ENCODE results near the gene COLEC12.

COLEC12 gene

DNA sequence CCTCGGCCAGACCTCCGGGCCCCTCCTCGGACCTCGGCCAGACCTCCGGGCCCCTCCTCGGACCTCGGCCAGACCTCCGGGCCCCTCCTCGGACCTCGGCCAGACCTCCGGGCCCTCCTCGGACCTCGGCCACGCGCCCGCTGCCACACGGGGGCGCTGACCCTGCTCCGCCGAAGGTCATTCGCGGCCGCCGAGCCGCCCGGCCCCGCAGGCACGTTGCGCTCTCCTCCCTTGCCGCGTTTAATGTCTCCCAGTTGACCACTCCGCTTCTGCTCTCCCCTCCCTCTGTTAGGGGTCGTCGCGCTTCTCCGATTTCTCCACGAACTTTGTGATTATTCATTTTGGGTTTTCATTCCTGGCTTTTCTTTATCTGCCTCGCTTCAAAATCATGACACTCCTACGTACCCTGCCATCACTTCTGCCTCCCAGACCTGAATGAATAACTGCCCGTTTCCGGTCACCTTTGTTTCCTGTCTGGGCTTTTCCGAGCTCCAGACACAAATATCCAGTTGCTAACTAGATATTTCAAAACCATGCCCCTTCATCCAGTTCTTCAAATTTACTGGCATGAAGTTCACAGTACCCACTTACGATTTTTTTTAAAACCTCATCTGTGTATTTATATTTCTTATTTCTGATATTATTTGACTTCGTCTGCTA, 14.8 kb upstream of the COLEC12 start (continued):
- no peak for TF ChIP-seq CREB5 (CRISPR knock-in tag; IDR thresholded peaks at IDR 0.05; ENCODE audit: low read depth)
- no peak for TF ChIP-seq ZNF8 (CRISPR knock-in tag; IDR thresholded peaks at IDR 0.05)
- no peak for TF ChIP-seq BACH2 (CRISPR knock-in tag; IDR thresholded peaks at IDR 0.05; ENCODE audit: borderline replicate concordance)
- no peak for TF ChIP-seq ZNF70 (CRISPR knock-in tag; IDR thresholded peaks at IDR 0.05)
- TF ChIP-seq ZC3H10 (CRISPR knock-in tag; IDR thresholded peaks at IDR 0.05) = no peak

DNA sequence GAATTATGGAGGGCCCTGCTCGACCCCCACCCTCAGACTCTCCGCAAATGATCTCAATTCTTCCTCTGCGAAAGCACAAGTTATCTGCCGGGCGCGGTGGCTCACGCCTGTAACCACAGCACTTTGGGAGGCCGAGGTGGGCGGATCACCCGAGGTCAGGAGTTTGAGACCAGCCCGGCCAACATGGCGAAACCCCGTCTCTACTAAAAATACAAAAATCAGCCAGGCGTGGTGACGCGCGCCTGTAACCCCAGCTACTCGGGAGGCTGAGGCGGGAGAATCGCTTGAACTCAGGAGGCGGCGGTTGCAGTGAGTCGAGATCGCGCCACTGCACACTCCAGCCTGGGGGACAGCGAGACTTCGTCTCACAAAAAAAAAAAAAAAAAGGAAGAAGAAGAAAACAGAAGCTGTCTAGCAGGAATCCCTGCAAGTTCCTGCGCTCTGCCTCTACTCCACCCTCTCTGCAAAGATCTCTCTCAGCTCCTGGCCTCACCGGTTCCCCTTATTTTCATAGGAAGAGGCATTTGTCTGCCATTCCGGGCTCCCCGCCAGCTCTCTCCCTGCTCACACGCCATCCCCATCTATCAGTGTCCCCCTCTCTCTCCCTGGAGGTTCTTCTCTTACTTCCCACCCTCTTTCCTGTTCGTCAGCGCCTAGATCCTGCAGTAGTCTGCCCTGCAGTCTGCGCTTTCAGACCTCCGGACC, 13.5 kb upstream of the COLEC12 start:
- ATAC-seq = no peak
- TF ChIP-seq PPARA (CRISPR knock-in tag; IDR thresholded peaks at IDR 0.05; ENCODE audit: borderline replicate concordance) = no peak
- no peak for TF ChIP-seq ZFP3 (CRISPR knock-in tag; IDR thresholded peaks at IDR 0.05)
- TF ChIP-seq ZNF8 (CRISPR knock-in tag; IDR thresholded peaks at IDR 0.05) = no peak
- TF ChIP-seq ARNTL (CRISPR knock-in tag; IDR thresholded peaks at IDR 0.05; ENCODE audit: borderline replicate concordance, low read depth) = no peak
- TF ChIP-seq SNAI2 (CRISPR knock-in tag; IDR thresholded peaks at IDR 0.05) = no peak
- TF ChIP-seq ZNF565 (CRISPR knock-in tag; conservative IDR thresholded peaks at IDR 0.05; ENCODE audit: low read depth) = no peak
- TF ChIP-seq TOX (CRISPR knock-in tag; IDR thresholded peaks at IDR 0.05; ENCODE audit: borderline replicate concordance) = no peak
- no peak for TF ChIP-seq CSDC2 (CRISPR knock-in tag; IDR thresholded peaks at IDR 0.05)
- TF ChIP-seq ESRRG (CRISPR knock-in tag; IDR thresholded peaks at IDR 0.05) = no peak
- TF ChIP-seq RARB (CRISPR knock-in tag; IDR thresholded peaks at IDR 0.05) = no peak
- TF ChIP-seq ZNF70 (CRISPR knock-in tag; IDR thresholded peaks at IDR 0.05) = no peak
- no peak for TF ChIP-seq TSHZ2 (CRISPR knock-in tag; IDR thresholded peaks at IDR 0.05)
- TF ChIP-seq ISL1 (CRISPR knock-in tag; IDR thresholded peaks at IDR 0.05) = no peak
- no peak for TF ChIP-seq ZFP30 (CRISPR knock-in tag; IDR thresholded peaks at IDR 0.05)
- no peak for TF ChIP-seq BACH2 (CRISPR knock-in tag; IDR thresholded peaks at IDR 0.05; ENCODE audit: borderline replicate concordance)

- no peak for ATAC-seq
- TF ChIP-seq CSDC2 (CRISPR knock-in tag; IDR thresholded peaks at IDR 0.05) (no peak), PATZ1 (CRISPR knock-in tag; IDR thresholded peaks at IDR 0.05; ENCODE audit: borderline replicate concordance) (no peak), ZNF70 (CRISPR knock-in tag; IDR thresholded peaks at IDR 0.05) (no peak), ZFP3 (CRISPR knock-in tag; IDR thresholded peaks at IDR 0.05) (no peak), ZNF8 (CRISPR knock-in tag; IDR thresholded peaks at IDR 0.05) (no peak), RARB (CRISPR knock-in tag; IDR thresholded peaks at IDR 0.05) (no peak), TCF4 (CRISPR knock-in tag; IDR thresholded peaks at IDR 0.05; ENCODE audit: borderline replicate concordance) (no peak), SNAI2 (CRISPR knock-in tag; IDR thresholded peaks at IDR 0.05) (no peak), GLIS3 (CRISPR knock-in tag; IDR thresholded peaks at IDR 0.05) (no peak), ESRRG (CRISPR knock-in tag; IDR thresholded peaks at IDR 0.05) (no peak)
These were observed 12.5 kb upstream of the COLEC12 start for GRCh38 chr18:512957-513356.

DNA sequence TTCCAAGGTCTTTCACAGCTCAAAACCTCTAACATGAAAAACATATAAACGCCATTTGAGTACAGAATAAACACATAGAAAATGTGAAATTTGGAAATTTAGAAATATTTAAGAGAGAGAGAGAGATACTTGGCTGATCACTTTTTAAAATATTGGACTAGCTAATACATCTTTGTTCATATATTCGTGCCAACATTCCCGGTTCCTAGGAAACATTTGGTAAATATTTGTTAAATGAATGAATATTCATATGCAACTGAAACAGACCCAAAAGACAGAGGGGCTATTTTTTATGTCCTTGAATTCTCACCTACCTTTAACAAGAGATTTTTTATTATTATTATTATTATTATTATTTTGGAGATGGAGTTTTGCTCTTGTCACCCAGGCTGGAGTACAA, 8.3 kb upstream of the COLEC12 start:
- TF ChIP-seq TOX (CRISPR knock-in tag; IDR thresholded peaks at IDR 0.05; ENCODE audit: borderline replicate concordance) = no peak
- TF ChIP-seq GLIS3 (CRISPR knock-in tag; IDR thresholded peaks at IDR 0.05) = no peak
- no peak for TF ChIP-seq ZC3H10 (CRISPR knock-in tag; IDR thresholded peaks at IDR 0.05)
- TF ChIP-seq TSHZ2 (CRISPR knock-in tag; IDR thresholded peaks at IDR 0.05) = no peak
- TF ChIP-seq ZNF8 (CRISPR knock-in tag; IDR thresholded peaks at IDR 0.05) = no peak
- TF ChIP-seq ZNF70 (CRISPR knock-in tag; IDR thresholded peaks at IDR 0.05) = no peak
- TF ChIP-seq ZFP3 (CRISPR knock-in tag; IDR thresholded peaks at IDR 0.05) = no peak
- no peak for TF ChIP-seq CSDC2 (CRISPR knock-in tag; IDR thresholded peaks at IDR 0.05)
- ATAC-seq = no peak

Measured in SK-N-SH treated with all-trans-retinoic acid at 6 μM for 48 hours (cell line).